ENCODE measurements around the gene DHRSX.
"Not testable (repeated sequence)": the region's sequence is repeated elsewhere in the genome, so short reads cannot be mapped to it uniquely, and the experiment has no call there.

Gene DHRSX

DNA sequence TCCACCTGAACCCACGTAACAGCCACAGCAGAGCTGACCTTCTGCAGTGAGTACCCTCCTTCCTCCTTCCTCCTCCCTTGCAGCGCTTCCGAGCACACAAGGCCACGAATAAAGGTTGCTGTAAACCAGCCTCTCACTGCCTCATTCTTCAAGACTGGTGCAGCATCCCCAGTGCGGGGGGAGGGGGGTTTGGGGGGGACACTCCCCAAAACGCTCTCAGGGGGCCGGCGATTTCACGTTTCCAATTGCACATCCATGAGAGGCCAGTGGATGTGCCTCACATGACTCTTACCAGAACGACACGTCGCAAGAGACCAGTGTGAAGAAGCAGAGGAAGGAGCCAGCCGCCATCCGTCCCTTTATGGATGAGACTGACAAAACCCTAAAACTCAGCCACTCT, 5.2 kb downstream of the DHRSX start:
- DNase-seq: no peak

DNA sequence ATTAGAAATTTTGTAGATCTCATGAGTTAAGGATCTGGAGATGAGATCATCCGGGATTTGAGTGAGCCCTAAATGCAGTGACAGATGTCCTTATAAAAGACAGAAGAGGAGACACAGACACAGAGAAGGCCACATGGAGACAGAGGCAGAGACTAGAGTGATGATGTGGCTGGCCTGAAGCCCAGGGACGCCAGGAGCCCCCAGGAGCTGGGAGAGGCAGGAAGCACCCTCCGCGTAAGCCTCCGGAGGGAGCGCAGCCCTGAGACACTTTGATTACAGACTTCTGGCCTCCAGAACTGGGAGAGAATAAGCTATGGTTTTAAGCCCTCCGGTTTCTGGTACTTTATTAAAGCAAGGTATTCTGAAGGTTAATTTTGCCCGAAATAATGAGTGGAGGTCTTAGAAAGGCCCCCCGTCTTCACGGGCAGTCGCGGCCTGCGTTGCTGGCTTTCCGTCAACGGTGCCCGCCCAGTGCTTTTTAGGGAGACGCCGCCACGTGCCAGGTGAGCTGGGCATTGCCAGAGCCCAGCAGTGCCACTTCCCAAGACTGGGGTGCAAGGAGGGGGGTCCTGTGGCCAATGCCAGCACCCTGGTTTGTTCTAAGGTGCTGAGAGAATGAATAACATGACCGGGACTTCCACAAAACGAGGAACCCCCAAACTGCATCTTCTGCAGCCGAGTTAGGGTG, 8.1 kb downstream of the DHRSX start:
- no peak for DNase-seq

DNA sequence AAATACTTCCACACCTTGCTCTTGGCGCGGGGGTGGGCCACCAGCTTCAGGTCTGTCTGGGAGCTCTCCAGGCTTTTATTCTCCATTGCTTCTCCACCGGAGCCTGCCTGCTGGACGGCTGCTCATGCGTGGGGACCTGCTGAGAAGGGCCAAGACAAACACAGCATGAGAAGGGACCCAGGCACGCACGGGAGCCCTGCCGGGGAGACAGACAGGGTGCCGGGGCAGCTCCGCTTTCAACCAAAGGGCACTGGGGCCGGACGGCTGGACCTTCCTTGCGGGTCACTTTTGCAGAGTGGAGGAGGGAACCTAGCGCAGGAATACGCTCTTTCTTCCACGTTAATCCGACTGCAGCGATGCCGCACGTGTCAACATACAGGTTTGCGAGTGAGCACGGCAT, 10.1 kb downstream of the DHRSX start:
- DNase-seq: no peak

DNA sequence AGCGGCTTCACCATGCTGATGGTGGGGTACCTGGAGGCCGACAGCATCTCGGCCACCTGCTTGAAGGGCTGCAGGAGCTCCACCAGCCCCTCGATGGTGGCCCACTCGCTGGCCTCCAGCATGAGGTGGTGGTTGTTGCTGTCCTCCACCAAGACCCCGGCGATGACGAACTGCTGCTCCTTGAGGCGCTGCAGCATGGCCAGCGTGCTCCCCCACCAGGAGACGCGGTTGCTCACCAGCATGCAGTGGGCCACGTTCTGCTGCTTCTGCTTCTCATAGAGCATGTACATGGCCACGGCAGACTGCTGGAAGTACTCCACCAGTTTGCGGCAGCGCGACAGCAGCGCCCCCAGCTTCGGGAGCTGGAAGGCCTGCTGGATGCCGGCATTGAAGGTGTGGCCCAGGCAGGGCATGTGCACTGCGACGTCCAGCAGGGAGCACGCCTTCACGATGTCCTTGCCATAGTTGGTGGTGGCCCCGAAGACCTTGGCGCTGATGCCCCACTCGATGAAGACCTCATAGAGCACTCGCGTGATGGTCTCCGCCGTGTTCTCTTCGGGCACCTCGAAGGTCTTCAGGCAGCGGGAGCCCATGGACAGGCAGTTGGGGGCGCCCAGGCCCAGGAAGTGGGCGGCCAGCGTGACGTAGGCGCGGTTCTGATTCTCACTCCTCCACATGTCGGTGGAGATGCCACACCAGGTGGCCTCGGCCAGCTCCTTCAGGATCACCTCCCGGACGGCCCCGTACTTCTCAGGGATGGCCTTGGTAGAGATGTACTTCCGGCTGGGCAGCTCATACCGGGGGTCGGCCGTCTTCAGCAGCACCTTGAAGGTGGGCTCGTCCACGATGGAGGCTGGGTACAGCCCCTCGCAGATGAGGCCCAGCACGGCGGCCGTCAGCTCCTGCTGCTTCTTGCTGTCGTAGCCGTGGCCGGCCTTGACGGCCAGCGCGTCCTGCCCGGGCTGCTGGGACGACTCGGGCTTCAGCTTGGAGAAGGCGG, 11.0 kb downstream of the DHRSX start:
- DNase-seq: no peak

DNA sequence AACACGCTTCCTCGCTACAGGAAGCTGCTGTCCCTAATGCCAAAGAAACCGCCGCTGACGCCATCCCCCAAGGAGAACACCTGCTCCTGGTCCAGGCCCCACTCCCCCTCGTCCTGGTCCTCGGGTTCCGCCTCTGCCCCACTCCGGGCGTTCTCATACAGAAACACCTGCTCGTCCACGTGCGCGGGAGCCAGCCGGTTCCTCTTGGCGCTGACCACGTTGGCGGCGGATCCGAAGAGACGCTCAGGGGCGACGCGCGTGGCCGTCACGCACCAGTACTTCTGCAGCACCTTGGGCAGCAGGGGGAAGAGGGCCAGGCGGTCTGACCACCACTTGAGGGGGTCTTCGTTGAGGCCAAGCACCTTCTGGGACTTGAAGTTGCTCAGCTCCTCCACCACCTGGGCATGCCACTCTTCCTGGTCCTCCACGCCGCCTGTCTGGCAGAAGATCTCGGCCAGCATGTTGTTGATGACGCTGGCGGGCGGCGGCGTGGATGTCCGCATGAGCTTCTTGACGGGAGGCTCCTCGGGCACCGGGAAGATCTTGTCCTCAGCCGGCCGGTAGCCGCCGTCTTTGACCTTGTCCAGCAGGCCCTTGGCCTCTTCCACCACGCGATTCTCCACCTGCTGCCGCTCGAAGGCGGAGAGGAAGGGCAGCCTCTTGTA, 12.0 kb downstream of the DHRSX start:
- no peak for DNase-seq

DNA sequence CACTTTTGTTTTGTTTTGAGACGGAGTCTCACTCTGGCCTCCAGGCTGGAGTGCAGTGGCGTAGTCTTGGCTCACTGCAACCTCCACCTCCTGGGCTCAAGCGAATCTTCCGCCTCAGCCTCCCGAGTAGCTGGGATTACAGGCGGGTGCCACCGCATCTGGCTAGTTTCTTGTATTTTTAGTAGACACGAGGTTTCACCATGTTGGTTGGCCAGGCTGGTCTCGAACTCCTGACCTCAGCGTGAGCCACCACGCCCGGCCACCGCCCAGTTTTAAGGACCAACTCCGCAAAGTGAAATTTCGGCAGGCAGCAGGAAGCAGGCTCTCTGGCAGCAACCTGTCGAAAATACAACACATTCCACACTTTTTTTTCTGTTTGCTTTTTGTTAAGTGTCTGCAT, 13.4 kb downstream of the DHRSX start:
- DNase-seq: no peak

DNA sequence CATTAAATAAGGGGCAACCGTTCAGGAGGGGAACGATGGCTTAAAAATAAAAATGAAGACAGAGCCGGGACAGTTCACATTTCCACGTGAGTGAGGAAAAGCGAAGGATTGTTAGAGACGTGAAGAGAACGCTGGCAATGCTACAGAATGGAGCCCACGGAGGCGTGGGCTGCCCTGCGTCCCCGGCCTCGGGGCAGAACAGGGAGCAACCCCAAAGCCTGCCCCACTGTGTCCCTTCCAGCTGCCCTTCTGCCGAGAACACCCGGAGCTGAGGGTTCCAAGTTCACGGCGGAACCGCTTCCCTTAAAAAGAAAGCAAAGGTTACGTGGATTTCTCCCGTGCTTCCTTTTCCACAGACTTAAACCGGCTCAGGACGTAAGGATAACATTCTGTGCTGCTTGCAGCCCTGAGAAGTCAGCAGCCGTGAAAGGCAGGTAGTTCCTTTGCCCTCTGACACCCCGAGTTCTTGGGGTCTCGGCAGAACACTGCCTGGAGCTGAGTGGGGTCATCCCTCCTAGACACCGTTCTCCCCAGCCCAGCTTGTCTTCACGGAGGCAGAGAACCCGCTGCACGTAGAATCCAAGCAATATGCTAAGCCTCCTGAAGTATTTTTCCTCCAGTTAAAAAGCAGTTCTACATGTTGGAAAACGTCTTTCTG, 14.2 kb downstream of the DHRSX start:
- no peak for DNase-seq

DNA sequence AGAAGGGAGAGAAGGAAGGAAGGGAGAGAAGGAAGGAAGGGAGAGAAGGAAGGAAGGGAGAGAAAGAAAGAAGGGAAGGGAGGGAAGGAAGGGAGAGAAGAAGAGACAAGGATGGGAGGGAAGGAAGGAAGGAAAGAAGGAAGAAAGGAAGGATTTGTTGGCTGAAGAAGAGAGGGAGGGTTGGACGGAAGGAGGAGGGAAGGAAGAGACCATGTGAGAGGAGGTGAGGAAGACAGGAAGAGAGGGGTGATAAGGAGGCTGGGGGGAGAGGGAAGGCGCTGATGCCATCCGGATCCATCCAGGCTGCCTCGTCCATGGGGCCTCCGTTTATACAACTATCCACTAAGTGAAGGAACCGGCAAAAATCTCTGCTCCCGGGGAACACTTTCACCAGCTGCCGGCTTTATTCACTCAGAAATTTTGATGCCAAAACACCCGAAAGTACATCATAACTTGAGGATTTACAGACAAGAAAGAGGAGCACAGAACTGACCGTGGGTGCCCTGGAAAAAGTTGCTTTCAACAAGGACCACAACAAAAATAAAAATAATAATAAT, 14.9 kb downstream of the DHRSX start:
- DNase-seq: no peak

DNA sequence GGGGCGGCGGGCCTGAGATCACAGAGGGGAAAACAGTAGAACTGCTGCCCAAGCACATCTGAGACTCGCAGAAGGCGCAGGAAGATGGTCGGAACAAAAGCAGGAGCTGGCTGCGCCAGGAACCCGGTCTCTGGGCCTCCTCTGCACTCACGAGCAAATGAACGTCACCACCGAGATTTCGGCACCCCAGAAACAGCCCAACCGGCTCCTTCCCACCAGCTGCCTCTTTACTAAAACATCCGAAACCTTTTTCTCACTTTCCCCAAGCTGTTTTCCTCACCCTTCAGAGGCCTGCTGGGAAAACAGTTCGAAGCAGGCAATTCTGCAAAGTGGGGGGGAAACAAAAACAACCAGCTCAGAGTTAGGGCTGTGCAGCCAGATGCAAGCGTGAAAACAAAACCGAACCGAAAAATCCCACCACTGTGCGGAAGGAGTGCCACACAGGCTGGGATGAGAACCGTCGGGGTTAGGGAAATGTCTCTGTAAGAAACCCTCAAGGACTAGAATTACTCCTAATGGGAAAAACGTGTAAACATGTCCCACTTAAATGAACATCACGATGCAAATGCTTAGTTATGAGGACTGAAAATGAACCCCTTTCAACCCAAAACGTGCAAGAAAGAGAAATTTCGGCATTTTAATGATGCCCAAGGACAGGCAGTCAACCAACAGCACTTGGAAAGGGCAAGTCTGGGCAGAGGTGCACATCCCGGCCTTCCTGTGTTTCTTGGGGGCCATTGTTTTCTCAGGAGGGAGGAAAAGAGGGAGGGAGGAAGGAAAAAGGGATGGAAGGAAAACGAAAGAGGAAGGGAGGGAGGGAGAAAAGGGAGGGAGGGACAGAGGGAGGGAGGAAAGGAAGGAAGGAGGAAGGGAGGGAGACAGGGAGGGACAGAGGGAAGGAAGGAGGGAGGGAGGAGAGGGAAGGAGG, 15.8 kb downstream of the DHRSX start:
- DNase-seq: no peak

DNA sequence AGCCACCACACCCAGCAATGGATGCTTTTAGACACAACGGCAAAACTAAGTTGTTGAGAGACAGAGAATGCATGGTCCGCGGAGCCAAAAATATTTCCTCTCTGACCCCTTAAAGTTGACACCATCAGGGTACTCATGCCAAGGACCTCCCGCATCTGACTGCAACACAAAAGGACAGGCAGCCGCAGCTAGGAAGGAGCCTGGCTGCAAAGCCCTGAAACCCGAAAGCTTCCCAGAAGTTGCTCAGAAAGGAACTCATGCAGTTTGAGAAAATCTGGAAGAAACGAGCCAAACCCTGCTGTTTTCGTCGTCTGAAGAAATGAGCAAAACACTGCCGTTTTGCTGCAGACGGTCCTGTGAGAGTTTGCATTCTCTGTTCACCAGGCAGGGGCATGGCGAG, 16.5 kb downstream of the DHRSX start:
- no peak for DNase-seq

DNA sequence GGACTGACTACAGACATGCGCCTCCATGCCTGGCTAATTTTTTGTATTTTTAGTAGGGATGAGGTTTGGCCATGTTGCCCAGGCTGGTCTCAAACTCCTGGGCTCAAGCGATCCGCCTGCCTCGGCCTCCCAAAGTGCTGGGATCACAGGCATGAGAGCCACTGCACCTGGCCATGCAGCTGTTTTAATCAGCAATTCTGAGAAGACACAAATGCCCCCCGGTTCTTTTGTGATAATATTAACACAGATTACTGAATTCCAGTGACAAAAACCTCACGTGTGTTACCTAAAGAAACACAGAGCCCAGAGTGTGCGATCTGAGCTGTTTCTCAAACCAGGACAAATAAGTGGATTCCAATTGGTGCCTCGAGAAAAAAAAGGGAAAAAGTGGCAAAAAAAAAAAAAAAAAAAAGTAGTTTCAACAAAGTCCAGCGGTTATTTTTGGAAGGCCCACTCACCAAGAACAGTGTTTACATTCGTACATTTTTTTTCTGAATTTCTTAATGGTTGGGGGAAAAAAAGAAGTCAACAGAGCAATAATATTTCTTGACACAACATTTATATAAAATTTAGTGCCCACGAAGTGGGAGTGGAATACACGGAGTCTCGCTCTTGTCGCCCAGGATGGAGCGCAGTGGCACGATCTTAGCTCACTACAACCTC, 17.2 kb downstream of the DHRSX start:
- no peak for DNase-seq

DNA sequence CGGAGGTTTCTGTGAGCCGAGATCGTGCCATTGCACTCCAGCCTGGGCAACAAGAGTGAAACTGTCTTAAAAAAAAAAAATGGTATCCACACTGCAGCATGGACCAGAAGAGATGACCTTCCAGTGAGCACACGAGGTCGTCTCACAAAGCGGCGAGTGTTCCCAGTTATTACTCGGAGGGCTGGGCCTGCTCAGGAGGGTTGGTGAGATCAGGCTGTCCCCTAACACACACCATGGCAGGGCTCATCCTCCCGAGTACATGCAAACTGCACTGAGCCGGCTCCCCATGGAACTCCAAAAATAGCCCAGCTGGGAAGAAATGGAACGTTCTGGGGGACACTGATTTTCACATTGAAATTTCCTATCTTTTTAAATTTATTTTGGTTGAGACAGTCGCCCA, 19.2 kb downstream of the DHRSX start:
- not testable (repeated sequence) for DNase-seq

DNA sequence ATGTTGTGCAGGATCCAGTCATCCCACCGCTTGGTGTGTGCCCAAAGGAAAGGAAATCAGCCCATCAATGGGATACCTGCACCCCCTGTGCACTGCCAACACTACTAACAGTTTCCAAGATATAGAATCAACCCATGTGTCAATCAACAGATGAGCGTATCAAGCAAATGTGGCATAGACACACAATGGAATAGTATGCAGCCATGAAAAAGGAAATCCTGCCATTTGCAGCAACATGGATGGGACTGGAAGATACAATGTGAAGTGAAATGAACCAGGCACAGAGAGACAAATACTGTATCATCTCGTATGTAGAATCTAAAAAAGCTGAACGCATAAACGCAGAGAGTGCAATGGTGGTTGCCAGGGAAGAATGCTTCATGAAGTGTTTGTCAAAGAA, 20.8 kb downstream of the DHRSX start:
- DNase-seq: not testable (repeated sequence)

DNA sequence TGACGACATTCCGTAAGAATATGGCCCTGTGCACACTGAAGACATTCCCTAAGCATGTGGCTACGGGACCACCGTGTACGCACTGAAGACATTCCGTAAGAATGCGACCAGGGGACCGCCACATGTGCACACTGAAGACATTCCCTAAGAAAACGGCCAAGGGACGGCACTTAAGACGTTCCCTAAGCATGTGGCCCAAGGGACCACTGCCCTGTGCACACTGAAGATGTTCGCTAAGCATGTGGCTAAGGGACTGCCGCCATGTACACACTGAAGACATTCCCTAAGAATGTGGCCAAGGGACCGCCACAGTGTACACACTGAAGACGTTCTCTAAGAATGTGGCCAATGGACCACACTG, 21.4 kb downstream of the DHRSX start:
- DNase-seq: no peak

DNA sequence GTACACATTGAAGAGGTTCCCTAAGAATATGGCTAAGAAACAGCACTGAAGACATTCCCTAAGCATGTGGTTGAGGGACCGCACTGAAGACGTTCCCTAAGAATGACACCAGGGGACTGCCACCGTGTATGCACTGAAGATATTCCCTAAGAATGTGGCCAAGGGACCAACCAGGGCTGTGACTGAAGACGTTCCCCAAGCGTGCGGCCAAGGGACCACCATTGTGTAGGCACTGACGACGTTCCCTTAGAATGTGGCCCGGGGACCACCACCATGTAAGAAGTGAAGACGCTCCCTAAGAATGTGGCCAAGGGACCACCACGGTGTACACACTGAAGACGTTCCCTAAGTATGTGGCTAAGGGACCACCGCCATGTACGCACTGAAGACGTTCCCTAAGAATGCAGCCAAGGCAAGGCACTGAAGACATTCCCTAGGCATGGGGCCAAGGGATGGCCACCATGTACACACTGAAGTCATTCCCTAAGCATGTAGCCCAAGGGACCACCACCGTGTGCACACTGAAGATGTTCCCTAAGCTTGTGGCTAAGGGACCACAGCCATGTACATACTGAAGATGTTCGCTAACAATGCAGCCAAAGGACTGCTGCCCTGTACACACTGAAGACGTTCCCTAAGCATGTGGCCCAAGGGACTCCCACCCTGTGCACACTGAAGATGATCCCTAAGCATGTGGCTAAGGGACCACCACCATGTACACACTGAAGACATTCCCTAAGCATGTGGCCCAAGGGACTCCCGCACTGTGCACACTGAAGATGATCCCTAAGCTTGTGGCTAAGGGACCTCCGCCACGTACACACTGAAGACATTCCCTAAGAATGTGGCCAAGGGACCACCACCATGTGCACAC, 22.0 kb downstream of the DHRSX start:
- DNase-seq: no peak

DNA sequence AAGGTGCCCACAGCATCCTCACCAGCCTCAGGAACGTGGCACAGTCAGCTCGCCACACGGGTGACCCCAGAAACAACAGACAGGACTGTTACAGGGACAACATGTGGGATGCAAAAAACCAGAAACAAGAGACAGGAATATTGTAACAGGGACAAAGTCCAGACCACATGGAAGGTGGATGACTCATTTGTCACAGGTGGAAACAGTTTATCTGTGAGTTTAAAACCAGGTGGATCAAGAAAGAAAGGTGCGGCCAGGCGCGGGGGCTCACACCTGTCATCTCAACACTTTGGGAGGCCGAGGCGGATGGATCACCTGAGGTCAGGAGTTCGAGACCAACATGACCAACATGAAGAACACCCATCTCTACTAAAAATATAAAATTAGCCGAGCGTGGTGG, 23.5 kb downstream of the DHRSX start:
- DNase-seq: not testable (repeated sequence)

DNA sequence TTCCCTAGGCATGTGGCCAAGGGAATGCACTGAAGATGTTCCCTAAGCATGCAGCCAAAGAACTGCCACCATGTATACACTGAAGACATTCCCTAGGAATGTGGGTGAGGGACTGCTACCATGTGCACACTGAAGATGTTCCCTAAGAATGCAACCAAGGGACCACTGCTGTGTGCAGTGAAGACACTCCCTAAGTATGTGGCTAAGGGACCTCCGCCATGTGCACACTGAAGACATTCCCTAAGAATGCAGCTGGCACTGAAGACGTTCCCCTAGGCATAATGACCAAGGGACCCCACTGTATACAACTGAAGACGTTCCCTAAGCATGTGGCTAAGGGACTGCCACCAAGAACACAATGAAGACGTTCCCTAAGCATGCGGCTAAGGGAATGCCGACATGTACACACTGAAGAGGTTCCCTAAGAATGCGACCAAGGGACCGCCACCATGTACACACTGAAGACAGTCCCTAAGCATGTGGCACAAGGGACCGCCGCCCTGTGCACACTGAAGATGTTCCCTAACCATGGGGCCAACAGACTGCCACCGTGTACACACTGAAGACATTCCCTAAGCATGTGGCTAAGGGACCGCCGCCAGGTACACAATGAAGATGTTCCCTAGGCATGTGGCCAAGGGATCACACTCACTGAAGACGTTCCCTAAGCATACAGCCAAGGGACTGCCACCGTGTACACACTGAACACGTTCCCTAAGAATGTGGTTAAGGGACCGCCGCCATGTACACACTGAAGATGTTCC, 25.6 kb downstream of the DHRSX start:
- DNase-seq: no peak

DNA sequence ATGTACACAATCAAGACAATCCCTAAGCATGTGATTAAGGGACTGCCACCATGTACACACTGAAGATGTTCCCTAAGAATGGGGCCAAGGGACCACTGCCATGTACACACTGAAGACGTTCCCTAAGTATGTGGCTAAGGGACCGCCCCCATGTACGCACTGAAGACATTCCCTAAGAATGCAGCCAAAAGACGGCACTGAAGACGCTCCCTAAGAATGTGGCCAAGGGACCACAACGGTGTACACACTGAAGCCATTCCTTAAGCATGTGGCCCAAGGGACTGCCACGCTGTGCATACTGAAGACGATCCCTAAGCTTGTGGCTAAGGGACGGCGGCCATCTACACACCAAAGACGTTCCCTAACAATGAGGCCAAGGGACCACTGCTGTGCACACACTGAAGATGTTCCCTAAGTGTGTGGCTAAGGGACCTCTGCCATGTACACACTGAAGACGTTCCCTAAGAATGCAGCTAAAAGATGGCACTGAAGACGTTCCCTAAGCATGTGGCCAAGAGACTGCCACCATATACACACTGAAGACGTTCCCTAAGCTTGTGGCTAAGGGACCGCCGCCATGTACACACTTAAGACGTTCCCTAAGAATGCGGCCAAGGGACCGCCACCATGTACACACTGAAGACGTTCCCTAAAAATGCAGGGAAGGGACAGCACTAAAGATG, 26.4 kb downstream of the DHRSX start:
- DNase-seq: no peak

DNA sequence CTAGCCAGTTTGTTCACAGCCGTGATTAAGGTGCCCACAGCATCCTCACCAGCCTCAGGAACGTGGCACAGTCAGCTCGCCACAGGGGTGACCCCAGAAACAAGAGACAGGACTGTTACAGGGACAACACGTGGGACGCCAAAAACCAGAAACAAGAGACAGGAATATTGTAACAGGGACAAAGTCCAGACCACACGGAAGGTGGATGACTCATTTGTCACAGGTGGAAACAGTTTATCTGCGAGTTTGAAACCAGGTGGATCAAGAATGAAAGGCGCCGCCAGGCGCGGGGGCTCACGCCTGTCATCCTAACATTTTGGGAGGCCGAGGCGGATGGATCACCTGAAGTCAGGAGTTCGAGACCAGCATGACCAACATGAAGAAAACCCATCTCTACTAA, 27.7 kb downstream of the DHRSX start:
- DNase-seq: not testable (repeated sequence)
